HepG2 (cell line): ENCODE results near the gene HRG. TPM values are rescaled to one million over a fixed set of nuclear protein-coding genes. Genes with fewer than 3 reads are reported as not detected.
A peak's percentile ranks its signal among the peaks of the same experiment; 100 is the strongest.

Experiments
- BHLHE40 ChIP-seq: IDR thresholded peaks from 2 replicates; pipeline ENCODE4 v1.6.1; 2011; ENCODE audit warnings: low read length, improper control_type of control experiment
- BRD4 ChIP-seq: sonication (generic); formaldehyde crosslinking; IDR thresholded peaks from 2 replicates; pipeline ENCODE4 v1.4.0; 2020; ENCODE audit warnings: missing genetic modification reagents
- CC2D1A ChIP-seq: sonication (generic); formaldehyde crosslinking; IDR thresholded peaks from 2 replicates; pipeline ENCODE4 v1.8.1; 2023; ENCODE audit warnings: mild to moderate bottlenecking, missing genetic modification reagents
- FOSL2 ChIP-seq: sonication (generic); formaldehyde crosslinking; IDR thresholded peaks from 2 replicates; pipeline ENCODE4 v1.4.0; 2020; ENCODE audit warnings: missing genetic modification reagents
- FOXP1 ChIP-seq, 2 experiments: fragments of 450-650 bp in 1 of 2; IDR thresholded peaks; 2 replicates each; pipeline ENCODE4 v1.6.1; 2017 to 2018; ENCODE audit warnings: antibody characterized with exemption in 1 of 2
- GATAD2A ChIP-seq: IDR thresholded peaks from 2 replicates; pipeline ENCODE4 v1.6.1; 2016
- HIVEP1 ChIP-seq: sonication (generic); formaldehyde crosslinking; IDR thresholded peaks from 2 replicates; pipeline ENCODE4 v1.4.0; 2020; ENCODE audit warnings: mild to moderate bottlenecking, missing genetic modification reagents
- HOXA7 ChIP-seq: sonication (generic); formaldehyde crosslinking; IDR thresholded peaks from 2 replicates; pipeline ENCODE4 v1.8.1; 2022; ENCODE audit warnings: mild to moderate bottlenecking, missing genetic modification reagents, moderate library complexity
- HOXA9 ChIP-seq: sonication (generic); formaldehyde crosslinking; IDR thresholded peaks from 2 replicates; pipeline ENCODE4 v1.8.1; 2022; ENCODE audit warnings: missing genetic modification reagents, mild to moderate bottlenecking, moderate library complexity, borderline replicate concordance
- KLF12 ChIP-seq: sonication (generic); formaldehyde crosslinking; IDR thresholded peaks from 2 replicates; pipeline ENCODE4 v1.4.0; 2020; ENCODE audit warnings: missing genetic modification reagents, borderline replicate concordance
- MATR3 ChIP-seq: sonication (generic); formaldehyde crosslinking; IDR thresholded peaks from 2 replicates; pipeline ENCODE4 v1.4.0; 2020; ENCODE audit warnings: missing genetic modification reagents
- MED8 ChIP-seq: sonication (generic); formaldehyde crosslinking; IDR thresholded peaks from 2 replicates; pipeline ENCODE4 v1.8.1; 2023; ENCODE audit warnings: mild to moderate bottlenecking, missing genetic modification reagents; ENCODE audit not compliant: insufficient replicate concordance
- MLLT10 ChIP-seq: sonication (generic); formaldehyde crosslinking; IDR thresholded peaks from 2 replicates; pipeline ENCODE4 v1.4.0; 2020; ENCODE audit warnings: missing genetic modification reagents
- PAF1 ChIP-seq: IDR thresholded peaks from 2 replicates; pipeline ENCODE4 v1.6.1; 2016; ENCODE audit warnings: missing genetic modification reagents, missing compliant biosample characterization
- PHF5A ChIP-seq: IDR thresholded peaks from one replicate; pipeline ENCODE4 v1.6.1; 2018; ENCODE audit warnings: low read depth, missing genetic modification reagents; ENCODE audit not compliant: unreplicated experiment
- PPARG ChIP-seq: conservative IDR thresholded peaks from 2 replicates; pipeline ENCODE4 v1.6.1; 2016; ENCODE audit warnings: missing biosample characterization, missing genetic modification reagents
- RBM22 ChIP-seq: fragments of 200-400 bp; formaldehyde crosslinking; optimal IDR thresholded peaks from 2 replicates; pipeline ENCODE3; 2017; ENCODE audit warnings: mild to moderate bottlenecking, low read length, moderate library complexity
- REPIN1 ChIP-seq: sonication (generic); formaldehyde crosslinking; IDR thresholded peaks from 2 replicates; pipeline ENCODE4 v1.8.0; 2022; ENCODE audit warnings: missing genetic modification reagents, low read depth, mild to moderate bottlenecking, borderline replicate concordance
- SSRP1 ChIP-seq: IDR thresholded peaks from 2 replicates; pipeline ENCODE4 v1.6.1; 2016; ENCODE audit warnings: control low read depth
- TAF1 ChIP-seq: sonication (generic); formaldehyde crosslinking; IDR thresholded peaks from 2 replicates; pipeline ENCODE4 v1.4.0; 2020; ENCODE audit warnings: missing genetic modification reagents
- ZNF432 ChIP-seq: sonication (generic); formaldehyde crosslinking; IDR thresholded peaks from 2 replicates; pipeline ENCODE4 v1.5.0; 2020; ENCODE audit warnings: missing genetic modification reagents, mild to moderate bottlenecking, borderline replicate concordance
- ZNF629 ChIP-seq: sonication (generic); formaldehyde crosslinking; conservative IDR thresholded peaks from 2 replicates; pipeline ENCODE4 v1.5.0; 2020; ENCODE audit warnings: missing genetic modification reagents
- ZNF792 ChIP-seq: IDR thresholded peaks from 2 replicates; pipeline ENCODE4 v1.6.1; 2016
- polyA plus RNA-seq, 8 experiments: library from polyadenylated mRNA; depleted of rRNA in 3 of 8; stranded (reverse) in 7 of 8; unstranded in 1 of 8; fragments of >200 nt; fragmentation: Illumina TruSeq in 4 of 8; extraction: Trizol in 4 of 8; gene quantifications; 2 replicates each; pipeline versions ENCODE4 v1.2.1 to v1.2.3, GENCODE V29; 2011 to 2016; ENCODE audit warnings: low read depth in 4 of 8, missing spikeins in 1 of 8, mixed read lengths in 1 of 8; ENCODE audit not compliant: insufficient read depth in 1 of 8
- total RNA-seq, 5 experiments: library from RNA; depleted of rRNA; stranded (reverse); fragments of >200 nt; fragmentation: Illumina TruSeq; extraction: Trizol; gene quantifications; 2 replicates each; pipeline ENCODE4 v1.2.3, GENCODE V29; 2016; ENCODE audit warnings: low read depth in 1 of 5
- TF ChIP-seq, protein P1 (sequence below): sonication (generic); formaldehyde crosslinking; conservative IDR thresholded peaks from 2 replicates; pipeline ENCODE4 v1.4.0; 2020; ENCODE audit warnings: missing genetic modification reagents
- TF ChIP-seq, protein P2 (sequence below): sonication (generic); formaldehyde crosslinking; IDR thresholded peaks from 2 replicates; pipeline ENCODE4 v1.4.0; 2020; ENCODE audit warnings: missing genetic modification reagents
- TF ChIP-seq, protein P3 (sequence below): IDR thresholded peaks from 2 replicates; pipeline ENCODE4 v1.6.1; 2016; ENCODE audit warnings: missing genetic modification reagents, missing compliant biosample characterization

The HRG gene
- total and polyA plus RNA-seq, 2 of the 13 experiments (the other 11 are each of a cell fraction or from before 2014, with no cell fraction given) = 0.09 to 0.11 TPM

DNA sequence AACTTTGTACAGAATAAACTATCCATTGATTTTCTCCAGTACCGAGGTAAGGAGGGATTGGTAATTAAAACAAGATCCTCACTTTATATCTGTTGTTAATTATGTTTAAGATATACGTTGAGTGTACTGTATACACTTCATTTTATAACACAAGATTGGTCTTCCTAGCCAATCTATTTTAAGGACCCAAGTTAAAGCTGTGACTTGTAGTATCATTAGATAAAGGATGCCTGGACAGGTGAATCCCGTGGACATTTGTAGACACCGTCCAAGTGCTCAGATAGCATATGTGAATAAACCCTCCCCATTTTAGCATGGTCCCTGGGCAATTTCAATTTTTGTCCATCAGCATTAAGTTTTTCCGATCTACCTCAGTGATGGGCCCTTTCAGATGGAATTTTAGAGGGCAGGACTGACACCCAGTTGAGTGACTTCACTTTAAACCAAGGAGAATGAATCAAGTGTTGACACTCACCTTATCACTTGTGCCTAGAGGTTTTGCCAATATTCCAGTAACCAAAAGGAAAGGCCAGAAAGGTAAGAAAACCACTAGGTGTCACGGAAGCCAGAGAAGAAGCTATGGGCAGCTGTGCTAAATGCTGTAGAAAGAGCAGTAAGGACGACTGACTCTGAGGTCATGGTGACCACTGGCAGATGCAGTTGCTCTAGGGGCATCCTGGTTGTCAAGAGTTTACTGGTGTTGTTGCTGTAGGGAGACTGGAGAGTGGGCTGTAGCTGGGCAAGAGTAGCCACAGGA lies 43.7 kb upstream of the HRG start (continued):
- TF ChIP-seq, protein P1, sequence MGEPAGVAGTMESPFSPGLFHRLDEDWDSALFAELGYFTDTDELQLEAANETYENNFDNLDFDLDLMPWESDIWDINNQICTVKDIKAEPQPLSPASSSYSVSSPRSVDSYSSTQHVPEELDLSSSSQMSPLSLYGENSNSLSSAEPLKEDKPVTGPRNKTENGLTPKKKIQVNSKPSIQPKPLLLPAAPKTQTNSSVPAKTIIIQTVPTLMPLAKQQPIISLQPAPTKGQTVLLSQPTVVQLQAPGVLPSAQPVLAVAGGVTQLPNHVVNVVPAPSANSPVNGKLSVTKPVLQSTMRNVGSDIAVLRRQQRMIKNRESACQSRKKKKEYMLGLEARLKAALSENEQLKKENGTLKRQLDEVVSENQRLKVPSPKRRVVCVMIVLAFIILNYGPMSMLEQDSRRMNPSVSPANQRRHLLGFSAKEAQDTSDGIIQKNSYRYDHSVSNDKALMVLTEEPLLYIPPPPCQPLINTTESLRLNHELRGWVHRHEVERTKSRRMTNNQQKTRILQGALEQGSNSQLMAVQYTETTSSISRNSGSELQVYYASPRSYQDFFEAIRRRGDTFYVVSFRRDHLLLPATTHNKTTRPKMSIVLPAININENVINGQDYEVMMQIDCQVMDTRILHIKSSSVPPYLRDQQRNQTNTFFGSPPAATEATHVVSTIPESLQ (CRISPR knock-in tag) = 0 out of 2 replicates have a peak, but pooled peaks have one; percentile 67
- TF ChIP-seq MLLT10 (CRISPR knock-in tag) = no peak
- TF ChIP-seq MATR3 (CRISPR knock-in tag) = no peak
- TF ChIP-seq HOXA9 (CRISPR knock-in tag) = 0 out of 2 replicates have a peak, but pooled peaks have one; percentile 48
- peak; percentile 65 for TF ChIP-seq REPIN1 (CRISPR knock-in tag)
- no peak for TF ChIP-seq HIVEP1
- TF ChIP-seq BHLHE40 = no peak
- TF ChIP-seq PPARG (CRISPR knock-in tag) = 0 out of 2 replicates have a peak, but pooled peaks have one; percentile 51
- peak; percentile 80 for TF ChIP-seq SSRP1 (CRISPR knock-in tag)
- peak; percentile 9; the same call in 1 of the 2 replicates for TF ChIP-seq FOSL2 (CRISPR knock-in tag)
- no peak for TF ChIP-seq FOXP1 (IDR thresholded peaks at IDR 0.05)
- 0 out of 2 replicates have a peak, but pooled peaks have one; percentile 2 for TF ChIP-seq FOXP1 (CRISPR knock-in tag; IDR thresholded peaks at IDR 0.05)
- 0 out of 2 replicates have a peak, but pooled peaks have one; percentile 21 for TF ChIP-seq ZNF629 (CRISPR knock-in tag)
- no peak for TF ChIP-seq CC2D1A (CRISPR knock-in tag)
- TF ChIP-seq KLF12 (CRISPR knock-in tag) = peak; percentile 26; the same call in 1 of the 2 replicates
- peak; percentile 99 for TF ChIP-seq PAF1
- no peak for TF ChIP-seq MED8 (CRISPR knock-in tag)
- TF ChIP-seq BRD4 = no peak
- TF ChIP-seq ZNF432 (CRISPR knock-in tag) = no peak
- TF ChIP-seq, protein P2, sequence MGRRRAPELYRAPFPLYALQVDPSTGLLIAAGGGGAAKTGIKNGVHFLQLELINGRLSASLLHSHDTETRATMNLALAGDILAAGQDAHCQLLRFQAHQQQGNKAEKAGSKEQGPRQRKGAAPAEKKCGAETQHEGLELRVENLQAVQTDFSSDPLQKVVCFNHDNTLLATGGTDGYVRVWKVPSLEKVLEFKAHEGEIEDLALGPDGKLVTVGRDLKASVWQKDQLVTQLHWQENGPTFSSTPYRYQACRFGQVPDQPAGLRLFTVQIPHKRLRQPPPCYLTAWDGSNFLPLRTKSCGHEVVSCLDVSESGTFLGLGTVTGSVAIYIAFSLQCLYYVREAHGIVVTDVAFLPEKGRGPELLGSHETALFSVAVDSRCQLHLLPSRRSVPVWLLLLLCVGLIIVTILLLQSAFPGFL (CRISPR knock-in tag) = no peak
- no peak for TF ChIP-seq TAF1 (CRISPR knock-in tag)
- 0 out of 2 replicates have a peak, but pooled peaks have one; percentile 54 for TF ChIP-seq HOXA7
- 0 out of 2 replicates have a peak, but pooled peaks have one; percentile 6 for TF ChIP-seq GATAD2A (CRISPR knock-in tag)
- TF ChIP-seq RBM22 = peak; percentile 100
- 0 out of 2 replicates have a peak, but pooled peaks have one; percentile 41 for TF ChIP-seq ZNF792
- TF ChIP-seq, protein P3, sequence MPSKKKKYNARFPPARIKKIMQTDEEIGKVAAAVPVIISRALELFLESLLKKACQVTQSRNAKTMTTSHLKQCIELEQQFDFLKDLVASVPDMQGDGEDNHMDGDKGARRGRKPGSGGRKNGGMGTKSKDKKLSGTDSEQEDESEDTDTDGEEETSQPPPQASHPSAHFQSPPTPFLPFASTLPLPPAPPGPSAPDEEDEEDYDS (CRISPR knock-in tag) = no peak
- TF ChIP-seq PHF5A (CRISPR knock-in tag) = peak; percentile 23
